Measurements from ENCODE around the gene HSPA14.

HSPA14 gene

GRCh38 chr10:14873090-14873760 lies 35.1 kb downstream of the HSPA14 start:
- peaks cover under 1% of the 10 kb centered on the region for H3K9me3 ChIP-seq (ENCODE audit: insufficient read depth, low read depth, low read length)
- H3K27ac ChIP-seq (ENCODE audit: low read depth, low read length), result no peak overlapping the region
- H2BK5ac ChIP-seq (ENCODE audit: low read depth, low read length, poor library complexity), result no peak overlapping the region
- H3K36me3 ChIP-seq (ENCODE audit: control insufficient read depth in 1 of 2, insufficient read depth in 2 of 2, low read length in 2 of 2), result peaks cover 2 to 5% of the 10 kb centered on the region in 2 experiments
- WGBS (ENCODE audit: extremely low coverage, insufficient coverage, insufficient read length), result no CpG with 5 or more reads among the region's 2 CpGs
- H3K4me3 ChIP-seq (ENCODE audit: low read depth, low read length), result no peak overlapping the region
- no peak overlapping the region for H2AFZ ChIP-seq (ENCODE audit: insufficient read depth, low read length, poor library complexity)
- no peak overlapping the region for H4K12ac ChIP-seq (ENCODE audit: low read depth, low read length)
- H3K23ac ChIP-seq (ENCODE audit: low read length), result no peak overlapping the region
- H3K4me2 ChIP-seq (ENCODE audit: low read length), result no peak overlapping the region
- H4K91ac ChIP-seq (ENCODE audit: low read depth, low read length), result no peak overlapping the region
- peaks cover 3% of the 10 kb centered on the region for H3K79me1 ChIP-seq (ENCODE audit: low read length)
- no peak overlapping the region for H2AK5ac ChIP-seq (ENCODE audit: low read length)
- H3K79me2 ChIP-seq (ENCODE audit: control insufficient read depth, insufficient read depth, low read length, poor library complexity), result peaks cover 2% of the 10 kb centered on the region
- no peaks in the 10 kb centered on the region for H3K27me3 ChIP-seq (ENCODE audit: insufficient read depth, low read length)
- no peak overlapping the region for H3K18ac ChIP-seq (ENCODE audit: low read length)
- no peak overlapping the region for H2BK120ac ChIP-seq (ENCODE audit: insufficient read depth, low read length, poor library complexity)
- no peak overlapping the region for H2BK12ac ChIP-seq (ENCODE audit: low read length)
- no peak for DNase-seq
- no peak overlapping the region for H3K9ac ChIP-seq (ENCODE audit: low read length)
- no peak overlapping the region for H3K4ac ChIP-seq (ENCODE audit: low read depth, low read length)
- no peak overlapping the region for H4K8ac ChIP-seq (ENCODE audit: low read depth, low read length)
- peaks cover 0 to 4% of the 10 kb centered on the region in 2 experiments for H3K4me1 ChIP-seq (ENCODE audit: control insufficient read depth in 1 of 2, insufficient read depth in 2 of 2, low read length in 2 of 2)
- no peak overlapping the region for H3K14ac ChIP-seq (ENCODE audit: low read length)

GRCh38 chr10:14875941-14876340 lies 37.8 kb downstream of the HSPA14 start:
- Histone ChIP-seq H4K91ac (ENCODE audit: low read depth, low read length) (no peak overlapping the region), H3K79me1 (ENCODE audit: low read length) (peaks cover 13% of the 10 kb centered on the region), H3K4me1 (ENCODE audit: control insufficient read depth in 1 of 2, insufficient read depth in 2 of 2, low read length in 2 of 2) (peaks cover 5 to 10% of the 10 kb centered on the region in 2 experiments), H3K14ac (ENCODE audit: low read length) (no peak overlapping the region), H3K9ac (ENCODE audit: low read length) (no peak overlapping the region), H2BK120ac (ENCODE audit: insufficient read depth, low read length, poor library complexity) (no peak overlapping the region), H3K4me3 (ENCODE audit: low read depth, low read length) (no peak overlapping the region), H3K36me3 (ENCODE audit: control insufficient read depth in 1 of 2, insufficient read depth in 2 of 2, low read length in 2 of 2) (peaks cover 0 to 2% of the 10 kb centered on the region in 2 experiments), H3K79me2 (ENCODE audit: control insufficient read depth, insufficient read depth, low read length, poor library complexity) (peaks cover 16% of the 10 kb centered on the region), H3K23ac (ENCODE audit: low read length) (no peak overlapping the region), H3K4me2 (ENCODE audit: low read length) (no peak overlapping the region), H3K9me3 (ENCODE audit: insufficient read depth, low read depth, low read length) (peaks cover 2% of the 10 kb centered on the region), H3K18ac (ENCODE audit: low read length) (no peak overlapping the region), H4K8ac (ENCODE audit: low read depth, low read length) (no peak overlapping the region), H2AK5ac (ENCODE audit: low read length) (no peak overlapping the region), H3K27ac (ENCODE audit: low read depth, low read length) (no peak overlapping the region), H3K4ac (ENCODE audit: low read depth, low read length) (no peak overlapping the region), H2BK5ac (ENCODE audit: low read depth, low read length, poor library complexity) (no peak overlapping the region), H3K27me3 (ENCODE audit: insufficient read depth, low read length) (no peaks in the 10 kb centered on the region), H4K12ac (ENCODE audit: low read depth, low read length) (no peak overlapping the region), H2BK12ac (ENCODE audit: low read length) (no peak overlapping the region), H2AFZ (ENCODE audit: insufficient read depth, low read length, poor library complexity) (no peak overlapping the region)
- WGBS (ENCODE audit: extremely low coverage, insufficient coverage, insufficient read length), result no CpG with 5 or more reads among the region's 12 CpGs
- DNase-seq, result peak; percentile 81 to 98

GRCh38 chr10:14876764-14877163 lies 38.7 kb downstream of the HSPA14 start:
- no peak overlapping the region for H4K12ac ChIP-seq (ENCODE audit: low read depth, low read length)
- H4K91ac ChIP-seq (ENCODE audit: low read depth, low read length), result no peak overlapping the region
- H3K23ac ChIP-seq (ENCODE audit: low read length), result no peak overlapping the region
- H2AK5ac ChIP-seq (ENCODE audit: low read length), result no peak overlapping the region
- H3K4ac ChIP-seq (ENCODE audit: low read depth, low read length), result no peak overlapping the region
- no peak overlapping the region for H3K4me3 ChIP-seq (ENCODE audit: low read depth, low read length)
- H3K9me3 ChIP-seq (ENCODE audit: insufficient read depth, low read depth, low read length), result peaks cover 2% of the 10 kb centered on the region
- DNase-seq, result peak; percentile 84 to 94
- no peak overlapping the region for H2BK120ac ChIP-seq (ENCODE audit: insufficient read depth, low read length, poor library complexity)
- peaks cover 0 to 2% of the 10 kb centered on the region in 2 experiments for H3K36me3 ChIP-seq (ENCODE audit: control insufficient read depth in 1 of 2, insufficient read depth in 2 of 2, low read length in 2 of 2)
- no peak overlapping the region for H3K18ac ChIP-seq (ENCODE audit: low read length)
- no peak overlapping the region for H2BK12ac ChIP-seq (ENCODE audit: low read length)
- no peak overlapping the region for H3K14ac ChIP-seq (ENCODE audit: low read length)
- H3K27ac ChIP-seq (ENCODE audit: low read depth, low read length), result no peak overlapping the region
- WGBS (ENCODE audit: extremely low coverage, insufficient coverage, insufficient read length), result no CpG with 5 or more reads among the region's 9 CpGs
- peak overlapping the region; percentile 20 for H4K8ac ChIP-seq (ENCODE audit: low read depth, low read length)
- H3K79me2 ChIP-seq (ENCODE audit: control insufficient read depth, insufficient read depth, low read length, poor library complexity), result peaks cover 16% of the 10 kb centered on the region
- H3K9ac ChIP-seq (ENCODE audit: low read length), result no peak overlapping the region
- H3K79me1 ChIP-seq (ENCODE audit: low read length), result peaks cover 13% of the 10 kb centered on the region
- H3K27me3 ChIP-seq (ENCODE audit: insufficient read depth, low read length), result no peaks in the 10 kb centered on the region
- no peak overlapping the region for H3K4me2 ChIP-seq (ENCODE audit: low read length)
- peaks cover 5 to 10% of the 10 kb centered on the region in 2 experiments for H3K4me1 ChIP-seq (ENCODE audit: control insufficient read depth in 1 of 2, insufficient read depth in 2 of 2, low read length in 2 of 2)
- H2AFZ ChIP-seq (ENCODE audit: insufficient read depth, low read length, poor library complexity), result no peak overlapping the region
- no peak overlapping the region for H2BK5ac ChIP-seq (ENCODE audit: low read depth, low read length, poor library complexity)

- Histone ChIP-seq H4K91ac (ENCODE audit: low read depth, low read length) (peak within 1 kb of the TSS; percentile 90), H2BK5ac (ENCODE audit: low read depth, low read length, poor library complexity) (peak within 1 kb of the TSS; percentile 91), H2BK12ac (ENCODE audit: low read length) (peak within 1 kb of the TSS; percentile 43), H2AK5ac (ENCODE audit: low read length) (peak within 1 kb of the TSS; percentile 80), H3K9me3 (ENCODE audit: insufficient read depth, low read depth, low read length) (peaks cover 2% of the 10 kb centered on the region), H3K4me3 (ENCODE audit: low read depth, low read length) (peak within 1 kb of the TSS; percentile 94), H3K79me2 (ENCODE audit: control insufficient read depth, insufficient read depth, low read length, poor library complexity) (peaks cover 16% of the 10 kb centered on the region), H2BK120ac (ENCODE audit: insufficient read depth, low read length, poor library complexity) (peak within 1 kb of the TSS; percentile 92), H3K14ac (ENCODE audit: low read length) (peak within 1 kb of the TSS; percentile 97), H3K9ac (ENCODE audit: low read length) (peak within 1 kb of the TSS; percentile 96), H3K4me2 (ENCODE audit: low read length) (peak within 1 kb of the TSS; percentile 89), H2AFZ (ENCODE audit: insufficient read depth, low read length, poor library complexity) (peak within 1 kb of the TSS; percentile 92), H3K18ac (ENCODE audit: low read length) (peak within 1 kb of the TSS; percentile 97), H4K8ac (ENCODE audit: low read depth, low read length) (peak within 1 kb of the TSS; percentile 92), H4K12ac (ENCODE audit: low read depth, low read length) (peak within 1 kb of the TSS; percentile 94), H3K36me3 (ENCODE audit: control insufficient read depth in 1 of 2, insufficient read depth in 2 of 2, low read length in 2 of 2) (peaks cover 0 to 1% of the 10 kb centered on the region in 2 experiments), H3K4ac (ENCODE audit: low read depth, low read length) (peak within 1 kb of the TSS; percentile 96), H3K4me1 (ENCODE audit: control insufficient read depth in 1 of 2, insufficient read depth in 2 of 2, low read length in 2 of 2) (peaks cover 5 to 10% of the 10 kb centered on the region in 2 experiments), H3K27ac (ENCODE audit: low read depth, low read length) (peak within 1 kb of the TSS; percentile 94), H3K23ac (ENCODE audit: low read length) (no peak within 1 kb of the TSS), H3K27me3 (ENCODE audit: insufficient read depth, low read length) (no peaks in the 10 kb centered on the region), H3K79me1 (ENCODE audit: low read length) (peaks cover 13% of the 10 kb centered on the region)
- peak; percentile 90 for DNase-seq
- no CpG with 5 or more reads among the region's 102 CpGs for WGBS (ENCODE audit: extremely low coverage, insufficient coverage, insufficient read length)
These were observed 40.4 kb downstream of the HSPA14 start, which contains the start of gene SUV39H2 for GRCh38 chr10:14878266-14879123. SUV39H2 (plus strand) TSS chr10:14878866; CDS start chr10:14878889, 23 bp downstream.
